ENCODE measurements around the gene DYRK1A.

Gene DYRK1A

DNA sequence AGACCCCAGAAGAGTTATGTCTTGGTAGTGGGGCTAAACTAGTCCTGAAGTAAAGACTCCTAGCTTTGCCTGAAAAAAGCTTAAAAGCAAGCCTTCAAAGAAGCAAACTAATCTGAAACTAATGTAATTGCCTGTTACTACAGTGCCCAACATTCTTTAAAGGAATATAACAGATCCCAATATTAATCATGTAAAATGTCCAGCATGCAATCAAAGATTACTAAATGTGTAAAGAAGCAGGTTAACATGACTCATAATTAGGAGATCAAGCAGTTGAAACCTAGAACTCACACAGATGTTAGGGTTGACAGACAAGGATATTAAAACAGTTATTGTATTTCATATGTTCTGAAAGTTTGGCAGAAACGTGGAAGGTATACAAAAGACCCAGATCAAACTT is 17.8 kb downstream of the DYRK1A start:
- DNase-seq, result no peak

- no peak for DNase-seq
Observed at GRCh38 chr21:37385179-37385765, 18.7 kb downstream of the DYRK1A start.

DNA sequence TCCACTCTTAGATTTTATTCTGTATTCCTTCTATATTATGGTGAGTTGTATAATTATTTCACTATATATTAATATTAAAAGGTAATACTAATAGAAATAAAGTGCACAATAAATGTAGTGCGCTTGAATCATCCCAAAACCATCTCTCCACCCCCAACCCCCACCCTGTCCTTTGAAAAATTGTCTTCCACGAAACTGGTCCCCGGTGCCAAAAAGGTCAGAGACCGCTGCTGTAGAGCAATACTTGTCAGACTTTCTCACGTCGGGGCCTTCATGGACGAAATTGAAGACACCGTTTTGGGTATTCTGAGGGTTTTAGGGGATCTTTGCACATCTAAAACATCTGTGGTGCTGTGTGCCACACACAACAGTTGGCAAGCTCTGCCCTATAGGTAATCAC is 19.6 kb downstream of the DYRK1A start:
- no peak for DNase-seq

DNA sequence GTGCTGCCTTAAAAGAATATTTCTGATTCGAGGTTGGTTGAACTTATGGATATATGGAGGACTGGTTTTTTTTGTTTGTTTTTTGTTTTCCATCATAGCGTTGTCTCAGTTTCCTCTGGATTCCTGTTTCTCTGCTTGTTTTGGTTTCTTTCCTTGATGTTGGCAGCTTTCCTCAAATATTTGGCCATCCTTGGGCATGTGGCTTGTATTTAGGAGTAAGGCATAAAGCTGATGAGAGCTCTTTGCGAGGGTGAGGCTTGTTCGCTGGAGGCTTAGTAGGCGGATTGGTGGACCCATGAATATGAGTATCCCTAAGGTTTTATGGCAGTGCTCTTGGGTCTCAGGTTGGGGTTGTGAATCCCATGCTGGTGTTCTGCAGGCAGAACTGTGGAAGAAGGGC is 22.9 kb downstream of the DYRK1A start:
- no peak for DNase-seq

DNA sequence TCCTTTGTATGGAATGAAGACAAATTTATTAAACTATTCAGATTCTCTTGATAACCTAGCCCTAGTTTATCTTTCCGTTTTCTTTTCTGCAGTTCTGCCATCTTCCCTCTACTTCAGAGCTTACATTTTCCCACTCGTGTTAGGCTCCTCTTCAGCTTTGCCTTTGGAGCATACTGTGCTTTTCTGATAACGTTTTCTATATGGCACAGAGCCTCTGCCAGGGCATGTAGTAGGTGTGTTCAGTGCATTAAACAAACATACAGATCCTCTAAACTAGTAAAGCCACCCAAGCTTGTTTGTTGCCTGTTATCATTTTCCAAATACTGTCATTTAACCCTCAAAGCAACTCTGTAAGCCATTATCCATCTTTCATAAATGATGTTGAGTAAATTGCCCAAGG is 25.1 kb downstream of the DYRK1A start:
- DNase-seq, result no peak

- DNase-seq, result no peak
Observed at GRCh38 chr21:37392441-37392840, 25.9 kb downstream of the DYRK1A start.

DNA sequence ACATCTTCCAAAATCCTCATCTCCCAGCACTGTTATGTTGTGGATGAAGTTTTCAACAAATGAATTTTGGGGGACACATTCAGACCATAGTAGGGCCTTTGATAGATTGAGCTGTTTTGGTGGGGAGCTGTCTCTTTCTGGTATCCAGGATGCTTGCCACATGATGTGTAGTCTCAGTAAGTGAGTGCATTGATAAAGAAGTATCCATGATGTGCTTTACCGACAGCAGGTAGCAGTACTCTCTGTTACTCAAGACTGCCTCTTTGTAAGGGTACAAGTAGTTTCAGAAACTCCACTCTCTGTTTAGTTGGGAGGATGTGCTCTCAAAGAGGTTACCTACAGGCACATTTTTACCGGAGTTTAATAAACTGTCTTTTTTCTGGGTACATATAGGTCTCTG is 26.5 kb downstream of the DYRK1A start:
- no peak for DNase-seq

GRCh38 chr21:37393786-37394185 is 27.2 kb downstream of the DYRK1A start:
- no peak for DNase-seq

DNA sequence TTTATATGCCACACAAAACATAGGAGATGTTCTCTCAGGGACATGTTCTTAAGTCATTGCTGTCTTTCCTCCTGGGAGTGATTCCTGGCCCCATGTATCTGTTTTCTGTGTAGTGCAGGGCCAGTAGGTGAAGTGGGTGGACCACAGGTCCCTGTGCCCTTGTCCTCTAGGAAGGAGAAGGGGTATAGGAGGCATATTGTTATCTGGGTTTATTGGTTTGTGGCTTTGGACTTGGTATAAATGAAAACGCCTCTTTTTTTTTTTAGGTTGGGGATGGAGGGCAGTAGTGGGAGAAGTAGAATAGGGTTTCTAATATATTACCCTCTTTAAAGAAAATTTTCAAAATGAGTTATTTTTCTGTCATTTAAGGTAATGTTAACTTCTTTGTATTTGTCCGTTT is 29.4 kb downstream of the DYRK1A start:
- no peak for DNase-seq

DNA sequence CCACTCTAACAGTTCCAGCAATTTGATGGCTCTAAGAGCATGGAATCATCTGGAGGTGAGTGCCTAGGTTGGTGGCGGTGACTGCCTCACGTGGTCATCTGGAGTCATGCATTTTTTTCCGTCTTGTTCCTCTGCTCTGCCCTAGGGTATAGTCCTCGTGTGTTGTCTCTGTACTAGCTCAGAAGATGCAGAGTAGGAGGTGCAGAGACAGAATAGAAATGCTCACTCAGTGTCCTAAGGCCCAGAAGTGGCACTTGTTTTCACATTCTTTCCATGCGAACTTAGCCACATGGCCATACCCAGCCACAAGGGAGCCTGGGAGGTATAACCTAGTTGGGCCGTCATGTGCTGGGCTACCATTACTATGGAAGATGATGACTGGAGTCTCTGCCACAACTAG is 30.3 kb downstream of the DYRK1A start:
- no peak for DNase-seq

- DNase-seq, result no peak
Observed at GRCh38 chr21:37398697-37399096, 32.1 kb downstream of the DYRK1A start.

- no peak for DNase-seq
Observed at GRCh38 chr21:37402251-37402867, 35.8 kb downstream of the DYRK1A start.

DNA sequence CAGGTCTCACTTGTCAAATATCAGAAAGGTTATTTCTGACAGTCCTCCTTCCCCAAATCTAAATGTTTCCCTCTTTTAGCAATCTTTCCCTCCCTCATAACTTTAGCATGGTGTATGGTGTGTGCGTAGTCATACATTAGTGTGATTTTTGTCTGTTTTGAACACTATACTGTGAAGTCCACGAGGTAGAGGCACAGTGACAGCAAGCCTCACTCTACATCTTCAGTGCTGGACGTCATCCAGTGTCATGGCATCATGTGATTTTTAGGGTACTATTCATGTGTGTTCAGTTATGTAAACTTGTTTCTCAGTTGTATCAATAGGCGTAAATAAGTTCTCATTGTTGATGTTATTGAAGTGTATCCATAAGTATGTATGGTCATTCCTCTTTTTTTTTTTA is 39.1 kb downstream of the DYRK1A start:
- DNase-seq, result peak in 1 of 58 donors; percentile 26

DNA sequence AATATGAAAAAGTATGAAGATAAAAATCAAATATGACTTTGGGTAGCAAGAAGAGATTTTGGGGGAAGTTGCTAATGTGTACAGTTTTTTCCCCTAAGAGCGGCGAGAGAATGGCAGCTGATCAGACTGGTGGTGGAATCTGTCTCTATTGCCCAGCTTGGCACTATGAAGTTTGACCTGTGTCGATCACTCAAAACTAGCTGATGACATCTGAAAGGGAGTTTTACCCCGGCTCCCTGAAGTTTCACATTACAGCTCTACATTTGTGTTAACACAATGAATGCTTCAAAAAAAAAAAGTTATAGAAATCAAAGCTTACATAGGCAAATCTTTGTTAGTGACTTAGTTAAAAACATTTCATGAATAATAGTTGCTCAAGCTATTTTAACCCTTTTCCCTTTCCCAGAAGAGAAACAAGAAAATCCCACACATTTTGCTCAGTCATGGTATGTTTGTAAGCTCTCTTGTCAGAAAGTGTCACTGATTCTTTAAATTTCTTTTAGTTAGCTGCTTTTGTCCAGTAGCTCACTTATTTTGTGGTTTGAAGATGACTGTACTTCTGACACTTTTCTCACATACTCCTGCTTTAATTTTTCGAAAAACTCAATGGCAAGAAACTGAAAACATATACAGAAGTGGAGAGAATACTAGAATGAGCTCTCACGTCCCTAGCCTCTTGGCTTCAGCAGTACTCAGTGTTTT is 41.3 kb downstream of the DYRK1A start:
- DNase-seq, result no peak

DNA sequence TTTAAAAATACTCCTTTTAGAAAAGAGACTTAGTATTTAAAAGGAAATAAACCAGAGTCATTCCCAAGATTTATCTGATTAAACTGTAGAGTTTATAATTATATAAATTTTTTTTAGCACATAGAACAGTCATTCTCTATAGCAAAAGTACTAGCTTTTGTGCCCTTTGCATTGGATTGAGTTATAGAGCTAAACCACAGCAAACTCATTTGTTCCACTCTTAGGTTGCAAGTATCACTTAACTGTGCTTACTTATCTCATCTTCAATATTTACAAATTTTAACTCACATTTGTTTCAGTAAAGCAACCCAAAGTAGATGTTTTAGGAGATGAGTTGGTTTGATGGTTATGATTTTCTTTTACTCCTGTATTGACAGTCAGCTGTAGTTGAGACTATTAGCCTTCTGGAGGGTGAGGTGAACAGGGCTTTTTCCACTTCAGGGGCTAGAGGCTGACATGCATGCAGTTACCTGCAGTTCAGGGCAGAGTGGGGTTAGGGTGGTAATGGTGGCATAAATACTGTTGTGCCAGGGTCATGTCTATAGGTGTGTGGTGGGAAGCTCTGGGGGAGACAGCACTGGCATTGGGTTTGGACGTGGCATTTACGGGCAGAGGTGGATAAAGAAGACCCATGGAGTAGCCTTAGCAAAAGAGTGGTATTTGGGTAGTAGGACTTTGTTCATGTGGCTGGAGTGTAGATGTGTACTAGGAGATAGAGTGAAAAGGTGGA is 42.1 kb downstream of the DYRK1A start:
- DNase-seq, result no peak

DNA sequence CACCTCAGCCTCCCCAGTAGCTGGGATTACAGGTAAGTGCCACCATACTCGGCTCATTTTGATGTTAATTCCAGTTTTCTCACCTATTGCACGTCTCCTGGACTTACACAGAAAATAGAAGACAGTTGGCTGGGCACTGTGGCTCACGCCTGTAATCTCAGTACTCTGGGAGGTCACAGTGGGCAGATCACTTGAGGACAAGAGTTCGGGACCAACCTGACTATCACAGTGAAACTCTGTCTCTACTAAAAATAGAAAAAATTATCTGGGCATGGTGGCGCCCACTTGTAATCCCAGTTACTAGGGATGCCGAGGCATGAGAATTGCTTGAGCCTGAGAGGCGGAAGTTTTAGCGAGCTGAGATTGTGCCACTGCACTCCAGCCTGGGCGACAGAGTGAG is 44.1 kb downstream of the DYRK1A start:
- no peak for DNase-seq

- no peak for DNase-seq
Observed at GRCh38 chr21:37412603-37413360, 46.2 kb downstream of the DYRK1A start.

- no peak for DNase-seq
Observed at GRCh38 chr21:37413553-37414291, 47.1 kb downstream of the DYRK1A start.

- DNase-seq, result no peak
Observed at GRCh38 chr21:37414292-37415253, 48.0 kb downstream of the DYRK1A start.

DNA sequence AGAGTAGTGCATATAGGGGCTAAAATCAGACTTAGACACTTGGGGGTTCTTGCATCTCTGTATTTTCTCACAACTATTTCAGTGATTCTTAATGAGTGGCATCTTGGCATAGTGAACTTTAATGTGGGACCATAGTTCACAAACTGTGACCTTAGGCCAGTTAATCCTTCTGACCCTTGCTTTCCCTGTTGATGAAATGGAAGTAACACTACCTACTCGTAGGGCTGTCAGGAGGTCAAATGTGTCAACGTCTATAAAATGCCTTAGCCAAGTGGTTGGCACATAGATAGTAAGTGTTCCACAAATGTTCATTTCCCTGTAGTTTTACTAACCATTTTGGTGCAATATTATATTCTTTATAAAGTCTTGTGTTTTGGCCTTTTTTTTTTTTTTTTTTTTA is 49.4 kb downstream of the DYRK1A start:
- DNase-seq, result no peak
